ENCODE results near the gene NSUN7.

The NSUN7 gene

DNA sequence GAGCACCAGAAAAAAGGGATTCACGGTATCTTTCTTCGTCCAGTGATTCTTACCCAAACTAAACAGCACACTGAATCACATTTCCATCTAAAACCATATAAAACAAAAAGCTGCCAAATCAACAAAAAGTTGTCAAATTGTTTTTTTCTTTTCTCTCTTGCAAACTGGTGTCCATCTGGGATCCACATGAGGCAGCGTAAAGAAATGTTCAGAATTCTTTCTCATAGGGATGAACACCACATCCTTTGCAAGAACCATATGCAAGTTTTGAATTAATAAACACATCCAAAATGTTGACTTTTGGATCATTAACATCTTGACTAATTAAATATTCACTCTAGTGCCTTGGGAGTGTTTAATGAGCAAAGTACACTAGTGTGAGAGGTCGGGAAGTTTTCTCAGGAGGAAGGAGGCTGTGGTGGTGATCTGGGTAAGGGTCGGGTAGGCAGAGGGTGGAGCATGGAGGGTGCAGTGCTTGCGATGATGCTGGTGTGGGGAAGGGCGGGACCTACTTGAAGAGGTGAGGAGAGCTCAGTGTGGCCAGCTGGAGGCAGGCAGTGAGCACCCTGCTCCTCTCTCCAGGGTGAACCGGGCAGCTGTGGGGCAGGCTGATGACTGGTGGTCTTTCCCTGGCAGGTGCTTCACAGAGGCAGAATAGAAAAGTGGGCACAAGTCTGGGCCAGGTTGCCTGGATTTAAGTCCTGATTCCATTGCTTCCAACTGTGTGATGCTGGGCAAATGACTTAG, 72.8 kb downstream of the NSUN7 start:
- DNase-seq (ENCODE audit: low read depth): no peak

DNA sequence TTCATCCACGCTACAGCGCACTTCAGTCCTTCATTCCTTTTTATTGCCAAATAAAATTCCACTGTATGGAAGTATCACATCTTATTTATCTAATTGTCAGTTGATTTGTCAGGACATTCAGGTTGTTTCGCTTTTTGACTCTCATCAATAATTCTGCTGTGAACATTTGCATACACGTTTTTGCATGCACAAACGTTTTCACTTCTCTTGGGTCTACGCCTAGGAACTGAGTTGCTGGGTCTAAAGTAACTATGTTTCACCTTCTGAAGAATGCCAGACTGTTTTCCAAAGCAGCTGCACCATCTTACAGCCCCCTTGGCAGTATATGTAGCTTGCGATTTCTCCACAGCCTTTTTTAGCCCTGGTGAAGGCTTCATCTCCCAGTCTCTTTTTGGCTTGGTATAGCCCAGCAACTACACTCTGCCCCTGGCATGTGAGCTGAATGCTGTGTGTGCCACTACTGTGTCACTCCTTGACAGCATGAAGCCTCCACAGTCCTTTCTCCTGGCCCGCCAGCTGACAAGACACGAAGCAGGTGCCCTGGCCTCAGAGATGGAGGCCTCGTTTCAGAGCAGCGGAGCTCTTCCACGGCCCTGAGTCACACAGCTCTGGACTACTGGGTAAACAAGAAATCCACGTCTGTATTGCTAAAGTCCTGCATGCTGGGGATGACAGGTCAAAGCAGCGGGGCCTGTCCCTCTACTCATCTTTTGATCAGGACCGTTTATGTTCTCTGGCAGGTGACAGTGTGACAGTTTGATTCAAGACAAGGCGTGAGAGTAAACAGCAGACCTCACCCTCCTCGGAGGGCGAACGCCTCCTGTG, 75.5 kb downstream of the NSUN7 start:
- no peak for DNase-seq (ENCODE audit: low read depth)

DNA sequence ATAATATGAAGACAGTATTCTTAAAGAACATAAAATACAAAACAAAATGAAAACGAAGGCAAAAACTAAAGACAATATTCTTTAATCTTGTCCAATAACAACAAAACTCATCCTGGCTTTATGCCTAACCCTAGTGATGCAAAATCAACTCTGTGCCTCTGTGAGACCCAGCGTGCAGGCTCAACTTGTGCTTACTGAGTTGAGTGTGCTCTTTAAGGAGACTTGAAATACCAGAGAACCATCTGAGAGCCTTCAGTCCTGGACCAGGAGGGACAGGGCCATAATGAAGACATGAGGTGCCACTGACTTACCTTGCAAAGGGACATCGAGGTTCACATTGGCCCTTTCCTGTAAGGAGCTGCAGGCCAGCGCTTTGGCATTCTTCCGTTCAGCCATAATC, 77.1 kb downstream of the NSUN7 start:
- DNase-seq (ENCODE audit: low read depth): no peak

DNA sequence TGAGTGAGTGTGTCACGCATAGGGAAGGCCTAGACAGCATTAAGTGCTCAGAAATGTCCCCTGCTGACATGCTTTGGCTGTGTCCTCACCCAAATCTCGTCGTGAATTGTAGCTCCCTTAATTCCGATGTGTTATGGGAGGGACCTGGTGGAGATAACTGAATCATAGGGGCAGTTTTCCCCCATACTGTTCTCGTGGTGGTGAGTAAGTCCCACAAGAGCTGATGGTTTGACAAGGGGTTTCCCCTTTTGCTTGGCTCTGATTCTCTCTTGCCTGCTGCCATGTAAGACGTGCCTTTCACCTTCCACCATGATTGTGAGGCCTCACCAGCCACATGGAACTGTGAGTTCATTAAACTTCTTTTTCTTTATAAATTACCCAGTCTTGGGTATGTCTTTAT, 78.0 kb downstream of the NSUN7 start:
- no peak for DNase-seq (ENCODE audit: low read depth)

DNA sequence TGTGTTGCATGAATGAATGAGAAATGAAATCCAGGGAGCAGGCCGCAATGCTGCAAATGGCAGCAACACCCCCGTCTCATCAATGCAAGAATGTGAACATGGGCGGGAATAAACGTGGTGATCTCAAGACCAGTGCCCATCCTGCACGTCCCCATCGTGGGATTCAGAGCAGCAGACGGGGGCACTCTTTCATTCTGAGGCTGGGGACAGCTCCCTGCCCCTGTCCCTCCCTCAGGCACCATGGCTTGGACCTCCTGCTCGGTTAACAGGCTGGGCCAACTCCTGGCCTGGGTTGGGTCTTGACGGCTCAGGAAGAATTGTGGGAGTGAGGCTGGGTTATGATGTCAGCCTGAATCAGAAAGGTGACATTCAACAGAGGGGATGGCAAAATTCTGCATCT, 78.9 kb downstream of the NSUN7 start:
- no peak for DNase-seq (ENCODE audit: low read depth)

DNA sequence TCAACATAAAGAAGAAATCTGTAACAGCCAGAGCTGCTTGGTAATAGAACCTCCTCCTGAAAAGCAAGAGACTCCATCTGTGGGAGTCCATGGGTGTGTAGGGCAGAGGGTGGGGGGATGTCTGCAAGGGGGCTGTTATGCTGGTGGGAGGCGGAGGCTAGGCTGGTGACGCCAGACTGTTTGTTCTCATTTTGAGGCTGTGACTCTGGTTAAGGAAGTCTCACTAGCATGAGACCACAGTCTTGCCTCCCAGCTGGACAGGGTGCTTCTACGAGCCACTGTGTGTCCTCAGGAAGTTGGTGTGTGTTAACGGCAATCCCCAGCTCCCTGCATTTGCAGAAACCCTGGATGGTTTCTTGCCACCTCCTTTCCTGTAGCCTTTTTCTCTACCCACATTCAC, 79.8 kb downstream of the NSUN7 start:
- DNase-seq (ENCODE audit: low read depth): no peak

DNA sequence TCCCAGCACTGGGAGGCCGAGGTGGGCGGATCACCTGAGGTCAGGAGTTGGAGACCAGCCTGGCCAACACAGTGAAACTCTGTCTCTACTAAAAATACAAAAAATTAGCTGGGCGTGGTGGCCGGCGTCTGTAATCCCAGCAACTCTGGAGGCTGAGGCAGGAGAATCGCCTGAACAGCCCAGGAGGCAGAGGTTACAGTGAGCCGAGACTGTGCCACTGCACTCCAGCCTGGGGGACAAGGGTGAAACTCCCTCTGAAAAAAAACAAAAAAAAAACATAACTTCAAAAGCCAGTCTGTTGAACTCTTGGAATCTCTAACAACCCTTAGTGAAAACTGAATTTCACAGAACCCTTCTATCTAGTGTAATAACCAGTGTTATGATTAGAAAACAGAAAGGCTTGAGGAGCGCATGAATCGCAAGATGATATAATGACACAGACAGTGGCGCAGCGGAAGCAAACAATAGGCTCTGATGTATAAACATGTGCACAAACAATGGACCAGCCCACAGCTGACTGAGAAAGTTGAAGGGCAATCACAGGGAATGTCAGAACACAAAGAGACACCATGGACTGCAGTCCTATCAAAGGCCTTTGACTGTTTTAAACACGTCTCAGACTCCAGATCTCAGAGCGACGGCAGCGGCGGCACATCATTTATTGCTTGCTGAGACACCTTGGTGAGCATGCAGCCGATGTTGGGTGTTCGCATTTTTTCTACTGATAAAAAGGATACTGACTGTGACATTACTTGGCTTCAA, 81.6 kb downstream of the NSUN7 start:
- DNase-seq (ENCODE audit: low read depth): no peak

DNA sequence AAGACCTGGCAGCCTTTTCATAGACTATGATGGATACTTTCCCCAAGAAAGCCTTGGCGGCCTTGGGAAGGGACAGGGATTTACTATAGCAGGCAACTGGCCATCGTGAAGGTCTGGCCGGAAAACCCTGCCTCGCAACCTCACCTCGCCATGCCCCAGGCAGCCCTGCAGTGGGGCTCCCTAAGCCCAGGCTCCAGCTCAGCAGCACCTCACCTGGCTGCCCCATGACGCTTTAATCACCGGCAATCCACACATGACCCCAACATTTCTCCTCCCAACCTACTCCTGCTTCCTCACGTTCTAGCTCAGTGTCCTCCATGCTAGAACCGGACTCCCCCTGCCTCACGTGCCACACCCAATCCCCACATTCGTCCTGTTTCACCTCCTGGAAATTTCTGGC, 82.4 kb downstream of the NSUN7 start:
- no peak for DNase-seq (ENCODE audit: low read depth)

DNA sequence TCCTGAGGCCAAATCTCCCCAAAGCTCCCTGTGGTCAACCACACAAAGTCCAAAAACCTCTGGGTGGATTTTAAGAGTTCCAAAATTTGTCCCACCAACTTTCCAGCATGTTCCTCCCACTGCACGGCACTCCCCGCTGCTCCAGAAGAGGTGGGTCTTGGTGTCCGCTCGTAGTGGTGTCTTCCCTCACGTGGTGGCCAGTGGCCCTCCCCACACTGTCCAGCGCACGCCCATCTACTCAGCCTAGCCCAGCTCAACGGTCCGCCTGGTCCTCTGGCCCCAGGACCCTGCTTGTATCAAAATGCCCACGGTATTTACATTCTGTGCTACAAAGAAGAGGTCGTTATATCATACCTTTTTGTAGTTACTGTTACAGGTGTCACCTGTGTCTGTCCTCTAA, 83.5 kb downstream of the NSUN7 start:
- DNase-seq (ENCODE audit: low read depth): no peak

DNA sequence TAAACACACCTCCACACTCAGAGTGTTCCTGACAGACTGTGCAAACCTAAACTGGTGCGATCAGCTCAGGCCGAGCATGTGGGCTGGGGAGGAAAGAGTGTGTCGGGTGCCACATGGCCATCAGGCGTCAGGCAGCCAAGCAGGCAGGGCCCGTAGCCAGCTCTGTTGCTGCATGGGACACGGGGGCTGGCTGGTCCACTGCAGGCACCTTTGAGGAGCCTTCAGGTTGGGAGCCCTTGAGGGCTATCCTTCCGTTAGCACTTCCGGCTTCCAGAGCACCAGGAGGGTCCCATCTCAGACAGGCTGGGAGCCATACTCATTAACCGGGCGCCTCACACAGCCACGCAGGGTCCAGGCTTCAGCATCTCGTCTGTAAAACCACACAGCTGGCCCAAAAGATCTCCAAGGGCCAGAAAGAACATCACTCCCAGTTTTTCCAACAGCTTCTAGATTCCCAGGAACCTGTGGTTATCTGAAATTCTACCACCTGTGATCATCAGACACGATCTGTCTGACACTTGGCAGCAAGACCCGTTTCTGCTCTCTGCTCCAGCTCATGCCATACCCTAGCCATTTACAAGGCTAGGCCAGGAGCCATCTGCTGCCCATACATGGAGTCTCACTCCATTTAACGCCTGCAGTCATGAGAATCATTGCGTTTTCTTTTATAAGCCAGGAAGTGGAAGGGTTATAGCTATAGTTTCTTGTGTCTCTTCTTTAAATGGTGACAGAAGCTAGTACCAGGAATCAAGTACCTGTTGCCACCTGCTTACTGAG, 87.5 kb downstream of the NSUN7 start:
- DNase-seq (ENCODE audit: low read depth): no peak

DNA sequence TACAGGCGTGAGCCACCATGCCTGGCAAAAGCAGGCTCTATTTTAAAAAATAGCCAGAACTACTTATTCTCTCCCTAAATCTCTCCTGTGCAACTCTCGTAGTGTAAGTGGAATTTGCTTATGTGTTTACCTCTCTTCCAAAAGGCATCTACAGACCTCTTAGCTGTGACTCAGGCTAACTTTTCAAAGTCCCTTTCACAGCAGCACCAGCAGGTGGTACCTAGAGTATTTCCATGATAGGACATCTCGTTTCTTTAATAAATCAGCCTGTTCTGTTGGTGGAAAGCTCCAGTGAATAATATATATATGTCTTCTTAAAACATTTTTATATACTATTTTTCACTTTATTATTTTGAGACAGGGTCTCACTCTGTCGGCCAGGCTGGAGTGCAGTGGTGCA, 89.0 kb downstream of the NSUN7 start:
- DNase-seq (ENCODE audit: low read depth): no peak

DNA sequence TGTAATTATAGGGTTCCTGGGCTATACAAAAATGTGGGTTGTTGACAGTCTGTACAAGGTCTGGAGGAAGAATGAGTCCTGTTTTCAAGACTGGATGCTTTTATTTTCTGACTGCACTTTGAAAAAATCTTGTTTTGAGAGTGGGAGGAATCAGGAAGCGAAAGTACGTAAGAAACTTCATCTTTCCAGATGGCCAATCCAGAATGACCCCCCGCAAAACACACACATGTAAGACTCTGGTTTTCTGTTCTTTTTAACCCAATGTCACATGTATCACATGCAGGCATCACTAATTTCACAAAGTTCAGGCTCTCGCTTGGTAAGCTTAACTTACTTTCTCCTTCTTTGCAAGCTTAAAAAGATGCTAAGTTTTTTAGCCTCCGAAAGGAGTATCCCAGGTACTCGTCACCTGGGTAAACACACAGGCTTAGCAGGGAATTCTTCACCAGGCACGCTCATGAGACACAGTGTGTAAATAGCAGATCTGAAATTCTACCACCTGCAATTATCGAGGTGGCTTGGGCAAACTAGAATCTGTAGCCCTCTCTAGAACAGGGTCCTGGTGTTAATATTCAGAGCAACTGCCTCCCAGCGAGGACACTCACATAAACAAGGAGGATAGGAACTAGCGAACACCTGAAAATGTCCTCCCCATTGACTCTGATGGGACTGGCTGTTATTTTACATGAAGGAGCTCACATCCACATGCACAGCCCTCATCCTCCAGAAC, 90.7 kb downstream of the NSUN7 start:
- no peak for DNase-seq (ENCODE audit: low read depth)

DNA sequence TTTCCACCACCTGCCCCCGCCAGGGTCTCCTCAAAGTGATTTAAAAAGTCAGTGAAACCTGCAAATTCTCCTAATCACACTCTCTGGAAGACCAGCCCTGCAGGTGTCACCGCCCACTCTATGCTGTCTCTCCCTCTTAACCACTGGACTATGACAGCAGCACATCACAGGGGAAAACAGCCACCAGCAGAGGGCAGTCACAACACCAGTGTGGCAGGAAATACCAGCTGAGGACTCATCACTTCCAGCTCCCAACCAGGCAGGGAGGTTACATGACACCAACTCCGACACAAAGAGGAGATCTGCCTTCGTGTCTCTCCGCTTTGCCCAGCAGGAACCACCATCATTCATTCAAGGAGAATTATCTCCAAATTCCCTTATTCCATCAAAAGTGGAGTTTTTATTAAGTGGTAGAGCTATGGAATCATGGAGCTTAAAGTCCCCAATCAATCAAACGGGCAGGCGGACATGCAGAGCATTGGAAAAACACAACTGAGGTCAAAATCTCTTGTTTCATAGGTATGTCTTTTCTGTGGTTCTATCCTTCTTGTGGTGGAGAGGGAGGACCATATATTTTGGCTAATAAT, 91.3 kb downstream of the NSUN7 start:
- peak; percentile 81 for DNase-seq (ENCODE audit: low read depth)

DNA sequence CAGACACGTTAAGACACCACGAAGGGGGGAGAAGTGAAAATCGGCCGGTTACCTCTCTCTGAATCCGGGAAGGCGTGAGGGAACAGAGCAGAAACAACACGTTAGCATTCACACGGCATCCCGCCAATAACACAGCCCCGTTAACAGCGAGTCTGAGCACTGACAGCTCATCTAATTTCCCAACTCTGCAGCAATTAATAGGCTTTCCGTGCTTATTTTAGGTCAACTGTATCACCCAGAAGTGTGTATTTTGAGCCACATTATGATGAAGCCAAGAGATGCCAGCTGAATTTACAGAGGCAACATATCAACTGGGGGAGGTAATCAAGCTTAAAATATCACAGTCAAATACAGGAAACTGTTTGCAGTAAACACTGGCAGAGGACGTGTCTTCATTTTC, 92.6 kb downstream of the NSUN7 start:
- DNase-seq (ENCODE audit: low read depth): no peak

DNA sequence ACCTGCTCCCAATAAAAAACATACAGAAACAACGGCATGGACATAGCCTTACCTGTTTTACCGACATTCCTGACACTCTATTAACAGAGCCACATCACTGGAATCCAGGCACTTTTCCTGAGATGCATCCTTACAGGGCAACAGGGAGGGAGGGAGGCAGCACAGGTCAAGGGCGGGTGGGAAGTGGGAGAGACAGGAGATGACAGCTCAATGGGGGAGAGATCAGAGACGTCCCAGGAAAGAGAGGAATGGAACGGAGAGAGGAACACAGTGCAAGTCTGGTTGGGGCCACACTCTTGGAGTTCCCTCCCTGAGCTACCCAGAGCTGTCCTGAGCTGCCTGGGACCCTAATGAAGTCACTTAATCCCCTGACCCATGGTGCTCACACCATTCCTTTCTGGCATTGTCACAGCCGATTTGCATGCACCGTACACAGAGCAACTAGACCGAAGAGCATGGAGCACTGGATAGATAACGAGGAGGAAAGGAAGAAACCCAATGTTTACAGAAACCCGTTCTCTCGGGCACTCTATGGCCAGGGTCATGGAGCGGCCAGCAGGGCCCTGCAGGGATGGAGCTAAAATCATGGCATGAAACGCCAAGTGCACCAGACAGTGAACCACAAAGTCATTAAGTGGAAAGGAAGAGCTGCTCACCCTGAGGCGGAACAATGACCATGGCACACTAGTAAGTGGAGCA, 93.1 kb downstream of the NSUN7 start:
- no peak for DNase-seq (ENCODE audit: low read depth)

DNA sequence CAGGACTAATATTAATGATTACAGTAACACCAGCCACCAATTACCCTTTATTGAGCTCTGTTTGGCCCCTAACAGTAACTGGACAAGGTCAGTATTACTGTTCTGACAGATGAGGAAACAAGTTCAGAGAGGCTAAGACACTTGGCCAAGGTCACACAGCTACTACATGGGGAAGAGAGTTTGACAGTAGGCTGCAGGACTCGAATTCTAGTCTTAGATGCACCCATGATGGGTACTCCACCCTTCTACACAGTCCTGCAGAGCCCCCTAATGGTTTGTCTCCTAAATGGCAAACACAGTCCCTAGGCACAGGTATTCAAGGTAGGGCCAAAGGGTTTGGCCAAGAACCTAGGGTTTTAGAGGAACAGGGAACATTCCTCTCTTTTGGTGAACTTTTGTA, 93.9 kb downstream of the NSUN7 start:
- DNase-seq (ENCODE audit: low read depth): no peak

DNA sequence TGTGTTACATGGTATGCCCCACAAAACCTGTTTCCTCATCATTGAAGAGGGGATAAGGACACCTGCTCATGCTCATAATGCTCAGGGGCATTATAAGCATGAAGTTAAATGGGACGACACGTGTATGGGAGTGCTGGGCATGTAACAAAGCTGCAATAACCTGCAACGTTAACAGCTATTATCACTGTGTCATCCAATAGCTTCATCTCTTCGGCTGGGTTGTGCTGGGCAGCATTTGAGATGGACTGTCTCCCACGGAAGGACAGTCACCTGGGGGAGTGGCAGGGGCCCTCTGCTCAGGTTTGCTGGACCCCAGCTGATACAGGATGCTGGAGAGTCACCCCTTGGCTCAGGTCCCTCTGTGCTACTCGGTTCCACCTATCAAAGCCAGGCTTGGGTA, 94.5 kb downstream of the NSUN7 start:
- no peak for DNase-seq (ENCODE audit: low read depth)

DNA sequence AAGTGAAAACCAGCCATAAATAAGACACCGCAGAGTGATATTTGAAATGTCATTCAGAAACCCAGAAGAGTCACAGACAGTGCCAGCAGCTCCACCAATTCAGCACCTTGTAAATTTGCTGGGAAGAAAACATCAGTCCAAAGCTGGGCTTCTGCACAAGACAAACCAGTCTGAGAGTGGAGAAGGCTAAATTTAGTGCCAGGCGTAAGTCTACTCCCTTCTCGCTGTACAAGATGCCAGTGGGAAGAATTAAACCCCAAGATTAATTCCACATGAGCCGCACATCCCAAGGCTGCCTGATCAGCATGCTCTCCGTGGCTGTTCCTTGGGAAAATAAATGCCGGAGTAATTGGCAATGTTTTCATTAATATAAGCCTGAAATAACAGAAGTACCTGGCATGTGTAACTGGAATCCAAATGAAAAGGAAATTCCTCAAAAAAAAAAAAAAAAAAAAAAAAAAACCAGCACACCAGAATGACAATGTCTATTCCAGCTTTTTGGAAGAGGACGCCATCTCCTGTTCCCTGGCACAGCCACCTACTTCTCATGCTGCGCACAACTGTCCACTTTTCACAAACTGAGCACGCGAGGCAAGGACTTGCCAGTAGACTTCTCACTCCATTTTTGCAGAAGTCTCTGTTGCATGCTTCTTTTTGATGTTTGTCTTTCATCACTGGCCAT, 95.5 kb downstream of the NSUN7 start:
- DNase-seq (ENCODE audit: low read depth): peak; percentile 23

DNA sequence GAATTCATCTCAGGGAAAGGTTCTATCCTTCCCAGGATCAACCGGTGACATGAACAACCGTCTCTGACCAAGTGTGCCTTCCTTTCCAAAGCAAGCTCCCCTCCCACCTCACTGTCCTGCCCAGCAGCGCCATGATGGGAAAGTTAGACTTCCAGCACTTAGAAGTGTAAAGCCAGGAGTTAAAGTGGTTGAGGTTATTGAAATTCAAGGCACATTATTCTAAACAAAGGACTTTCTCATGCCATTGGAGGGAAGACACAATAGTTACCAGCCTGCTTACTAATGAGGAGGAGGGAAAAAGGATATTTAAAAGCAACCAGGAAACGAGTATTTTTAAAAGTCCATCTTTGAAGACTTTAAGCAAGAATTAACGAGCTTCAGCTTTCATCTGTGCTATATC, 96.8 kb downstream of the NSUN7 start:
- no peak for DNase-seq (ENCODE audit: low read depth)

DNA sequence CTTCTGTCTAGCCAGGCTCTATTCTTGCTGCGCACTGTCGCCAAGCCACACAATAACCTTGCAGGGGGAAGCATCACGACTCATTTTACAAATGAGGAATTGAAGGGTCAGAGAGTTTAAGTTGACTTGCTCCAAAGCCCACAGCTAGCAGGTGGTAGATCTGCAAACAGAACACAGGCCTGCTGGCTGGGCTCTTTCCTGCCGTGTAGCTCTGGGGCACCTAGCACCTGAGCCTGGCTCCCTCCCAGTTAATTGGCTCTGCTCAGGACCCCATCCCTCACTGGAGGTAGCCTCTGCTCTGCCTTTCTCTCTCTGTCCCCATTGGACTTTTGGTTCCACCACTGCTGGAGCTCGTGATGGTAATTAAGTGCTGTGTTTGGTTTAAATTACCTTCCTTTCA, 98.5 kb downstream of the NSUN7 start:
- DNase-seq (ENCODE audit: low read depth): no peak

Data from amniotic epithelial cell (primary cell).